ENCODE data around the gene ISCU.
"Not testable (repeated sequence)": the region's sequence is repeated elsewhere in the genome, so short reads cannot be mapped to it uniquely, and the experiment has no call there.

Gene ISCU

DNA sequence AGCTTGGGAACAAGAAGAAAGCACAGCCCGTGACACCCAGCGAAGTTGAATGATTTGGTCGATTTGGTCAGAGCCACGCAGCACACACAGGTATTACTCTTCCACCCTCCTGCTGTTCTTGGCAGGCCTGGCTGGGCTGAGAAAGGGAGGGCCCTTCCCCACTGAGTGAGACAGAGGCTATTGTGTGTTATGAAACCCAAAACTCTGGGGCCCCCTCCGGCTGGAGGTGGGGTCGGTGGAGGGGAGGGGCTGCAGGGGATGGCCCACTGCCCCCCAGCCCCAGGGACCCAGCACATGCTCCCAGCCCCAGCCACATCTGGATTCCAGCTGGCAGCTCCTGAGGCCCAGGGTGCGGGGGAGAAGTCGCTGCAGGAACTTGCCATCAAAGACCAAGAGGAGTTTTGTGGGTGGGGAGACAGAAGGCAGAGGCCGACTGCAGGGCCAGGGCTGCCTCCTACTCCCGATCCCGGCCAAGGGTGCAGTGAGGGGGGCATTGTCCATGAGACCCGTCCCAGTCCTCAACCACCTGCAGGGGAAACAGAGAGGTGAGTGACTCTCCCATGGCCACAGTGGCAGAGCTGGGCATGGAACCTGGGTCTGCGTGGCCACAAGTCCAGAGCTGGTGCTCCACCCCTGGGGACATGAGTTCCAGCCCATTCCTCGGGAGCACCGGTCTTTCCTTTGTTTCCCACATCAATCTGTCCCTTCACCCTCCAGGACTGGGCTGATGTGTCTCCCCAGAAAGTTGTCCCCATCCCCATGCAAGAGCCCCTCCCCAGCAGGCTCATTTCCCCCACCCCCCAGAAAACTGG is 26.8 kb downstream of the ISCU start:
- DNase-seq (ENCODE audit: low read depth) = no peak

DNA sequence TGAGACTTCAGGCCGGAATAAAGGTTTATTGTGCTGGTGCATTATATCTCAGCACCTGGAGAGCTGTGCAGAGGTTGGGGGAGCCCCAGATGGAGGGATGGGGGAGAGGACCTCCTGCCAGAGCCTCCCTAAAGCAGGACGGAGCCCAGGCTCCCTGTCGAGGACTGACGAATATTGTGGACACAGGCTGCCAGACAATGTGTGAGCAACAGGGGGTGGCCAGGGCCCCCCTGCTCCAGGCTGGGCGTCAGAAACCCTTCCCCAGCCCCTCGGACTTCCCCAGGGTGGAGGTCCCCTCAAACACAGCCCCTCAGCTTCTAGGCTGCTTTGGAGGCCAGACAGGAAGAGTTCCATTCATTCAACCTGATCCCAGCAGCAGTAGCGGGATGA is 27.4 kb downstream of the ISCU start:
- DNase-seq (ENCODE audit: low read depth) = no peak

DNA sequence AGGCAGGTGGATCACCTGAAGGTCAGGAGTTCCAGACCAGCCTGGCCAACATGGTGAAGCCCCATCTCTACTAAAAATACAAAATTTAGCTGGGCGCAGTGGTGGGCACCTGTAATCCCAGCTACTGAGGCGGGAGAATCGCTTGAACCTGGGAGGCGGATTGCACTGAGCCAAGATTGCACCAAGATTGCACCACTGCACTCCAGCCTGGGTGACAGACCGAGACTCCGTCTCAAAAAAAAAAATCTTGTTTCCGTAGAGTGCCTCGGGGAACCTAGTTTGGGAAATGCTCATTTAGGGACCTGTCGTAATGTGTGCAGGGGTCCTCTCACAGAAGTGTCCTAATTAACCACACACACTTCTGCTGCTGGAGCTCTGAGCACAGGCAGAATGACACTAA is 28.1 kb downstream of the ISCU start:
- not testable (repeated sequence) for DNase-seq (ENCODE audit: low read depth)

DNA sequence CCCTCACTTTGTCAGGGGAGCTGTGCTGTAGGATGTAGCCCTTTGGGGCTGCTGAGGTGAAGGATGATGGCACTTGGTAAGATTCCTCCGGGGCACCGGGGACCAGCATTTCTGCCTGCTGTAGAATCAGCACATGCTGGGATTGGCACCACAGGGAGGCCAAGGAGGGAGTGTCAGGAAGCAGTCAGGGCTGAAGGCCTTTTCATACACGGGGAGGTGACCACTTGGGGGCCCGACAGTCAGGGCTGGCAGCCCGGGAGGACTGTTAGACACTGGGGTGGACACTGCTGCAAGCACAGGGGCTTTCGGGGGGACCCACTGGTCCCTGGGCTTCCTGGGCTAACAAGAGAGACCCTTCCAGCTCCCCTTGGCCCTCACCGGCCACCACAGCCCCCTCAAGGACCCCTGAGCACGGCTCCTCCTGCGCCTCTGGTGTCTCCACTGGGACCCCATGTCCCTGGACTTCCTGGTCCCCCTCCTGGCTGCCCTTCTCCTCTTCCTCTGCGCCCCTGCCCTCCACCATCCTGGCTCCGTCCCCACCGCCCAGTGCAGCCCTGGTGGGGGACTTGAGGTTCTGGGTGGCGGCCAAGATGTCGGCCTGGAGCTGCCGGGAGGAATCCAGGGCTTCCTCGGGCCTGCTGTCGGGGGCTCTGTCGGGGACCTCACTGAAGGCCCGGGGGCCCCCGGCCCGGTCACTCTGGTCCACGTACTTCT is 29.0 kb downstream of the ISCU start:
- no peak for DNase-seq (ENCODE audit: low read depth)

DNA sequence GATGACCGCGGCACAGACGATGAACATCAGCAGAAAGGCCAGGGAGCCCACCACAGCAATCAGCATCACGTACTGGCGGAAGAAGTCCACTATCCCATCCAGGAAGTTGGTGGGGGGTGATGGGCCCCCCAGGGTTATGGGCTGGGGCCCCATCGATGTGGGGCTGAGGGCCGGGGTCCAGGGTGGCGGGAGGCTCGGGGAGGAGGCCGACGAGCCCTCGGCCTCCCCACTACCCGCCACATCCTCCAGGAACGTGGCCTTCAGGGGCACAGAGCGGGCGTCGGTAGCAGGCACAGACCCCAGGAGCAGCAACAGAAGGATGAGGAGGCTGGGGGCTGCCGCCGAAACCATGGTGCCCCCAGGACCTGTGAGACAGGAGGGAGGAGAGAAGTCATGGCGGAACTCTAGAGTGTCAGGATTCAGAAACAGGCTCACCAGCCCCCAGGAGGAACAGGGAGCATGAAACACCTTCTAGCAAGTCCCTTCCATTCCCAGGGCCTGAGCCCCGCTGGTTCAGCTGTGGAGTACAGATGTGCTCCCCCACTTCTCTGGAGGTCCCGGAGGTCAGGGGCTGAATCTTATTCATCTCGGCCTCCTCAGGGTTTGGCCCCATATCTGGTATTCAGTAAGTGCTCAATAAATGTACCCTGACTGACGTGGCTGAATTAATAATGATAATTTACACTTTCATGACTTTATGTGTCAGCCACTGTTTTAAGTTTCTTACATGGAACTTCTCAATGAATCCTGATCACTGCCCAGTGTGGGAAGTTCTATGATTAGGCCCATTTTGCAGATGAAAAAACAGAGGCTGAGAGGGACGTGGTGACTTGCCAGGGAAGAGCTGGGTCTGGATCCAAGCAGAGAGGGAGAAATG is 29.9 kb downstream of the ISCU start:
- DNase-seq (ENCODE audit: low read depth) = no peak

GRCh38 chr12:108594323-108594903 is 32.0 kb downstream of the ISCU start:
- no peak for DNase-seq (ENCODE audit: low read depth)

- DNase-seq (ENCODE audit: low read depth) = no peak
Observed at GRCh38 chr12:108594960-108595710, 32.7 kb downstream of the ISCU start.

GRCh38 chr12:108595711-108596647 is 33.6 kb downstream of the ISCU start:
- DNase-seq (ENCODE audit: low read depth) = no peak

GRCh38 chr12:108596854-108597558 is 34.6 kb downstream of the ISCU start:
- DNase-seq (ENCODE audit: low read depth) = no peak

DNA sequence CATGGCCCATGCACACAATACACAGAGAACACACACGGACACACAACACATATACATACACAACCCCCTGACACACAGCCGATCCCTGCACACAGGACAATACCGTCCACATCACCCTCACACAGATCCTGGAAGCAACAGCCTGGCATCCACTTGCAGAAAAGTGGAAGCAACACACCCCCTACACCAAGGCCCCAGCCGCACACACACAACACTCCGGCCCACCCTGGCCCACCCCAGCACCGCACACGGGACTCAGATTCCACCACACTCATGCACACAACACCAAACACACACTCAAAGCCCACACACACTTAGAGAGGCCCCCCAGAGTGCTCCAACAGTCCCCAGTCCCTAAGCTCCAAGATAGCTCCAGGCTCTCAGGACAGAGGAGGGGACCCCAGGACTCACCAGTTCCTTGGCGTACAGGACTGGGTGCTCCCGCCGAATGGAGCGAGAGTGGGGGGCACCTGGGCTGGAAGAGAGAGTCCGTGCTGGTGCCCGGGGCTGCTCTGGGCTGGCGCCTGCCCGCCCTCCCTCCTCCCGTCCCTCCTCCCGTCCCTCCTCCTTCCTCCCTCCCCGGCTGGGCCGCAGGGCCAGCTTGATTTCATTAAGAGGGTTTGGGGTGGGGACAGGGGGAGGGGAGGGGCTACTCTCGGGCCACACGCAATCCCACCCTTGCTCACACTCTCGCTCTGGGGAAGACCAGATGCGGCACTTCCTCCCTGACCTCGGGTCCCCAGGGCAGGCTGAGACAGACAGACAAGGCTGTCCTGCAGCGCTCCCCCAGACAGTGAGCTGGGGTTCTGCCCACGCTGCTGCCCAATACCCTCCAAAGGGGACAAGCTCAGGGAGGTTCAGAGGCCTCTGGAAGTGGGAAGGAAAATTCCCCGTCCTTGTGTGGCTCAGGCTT is 35.4 kb downstream of the ISCU start, which contains the start of gene TMEM119:
TMEM119 (minus strand) TSS at position 526 of the 913 bp plus-strand sequence. CDS start 5,701 bp downstream, outside the sequence.
- no peak for DNase-seq (ENCODE audit: low read depth)

GRCh38 chr12:108598553-108599250 is 36.3 kb downstream of the ISCU start:
- no peak for DNase-seq (ENCODE audit: low read depth)

- no peak for DNase-seq (ENCODE audit: low read depth)
Observed at GRCh38 chr12:108599541-108599940, 37.1 kb downstream of the ISCU start.

DNA sequence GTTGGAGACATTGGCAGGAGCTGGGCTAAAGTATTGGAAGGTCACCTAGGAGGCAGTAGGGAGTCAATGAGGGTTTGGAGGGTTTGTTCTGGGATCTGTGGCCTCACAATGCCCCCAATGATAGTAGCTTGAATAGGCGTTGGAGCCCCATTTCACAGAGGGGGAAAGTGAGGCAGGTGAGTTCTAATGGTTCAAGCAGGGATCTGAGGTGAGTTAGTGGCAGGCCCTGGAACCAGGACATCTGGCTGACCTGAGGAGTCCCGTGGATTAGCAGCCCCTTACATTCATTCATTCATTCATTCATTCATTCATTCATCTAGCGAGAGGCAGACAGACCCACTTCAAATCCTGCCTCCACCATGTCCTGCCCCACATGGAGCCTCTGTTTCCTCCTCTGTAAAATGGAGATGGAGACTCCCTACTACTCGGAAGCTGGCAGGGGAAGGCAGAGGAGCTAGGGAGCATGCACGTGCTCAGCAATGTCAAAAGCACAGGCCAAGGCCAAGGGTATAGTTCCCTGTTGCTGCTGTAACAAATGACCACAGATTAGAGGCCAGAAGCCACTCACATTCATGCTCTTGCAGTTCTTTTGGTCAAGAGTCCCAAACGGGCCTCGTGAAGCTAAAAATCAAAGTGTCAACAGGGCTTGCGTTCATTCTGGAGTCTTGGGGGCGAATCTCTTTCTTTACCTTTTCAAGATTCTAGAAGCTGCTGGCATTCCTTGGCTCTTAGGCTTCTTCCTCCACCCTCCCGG is 37.7 kb downstream of the ISCU start:
- no peak for DNase-seq (ENCODE audit: low read depth)

DNA sequence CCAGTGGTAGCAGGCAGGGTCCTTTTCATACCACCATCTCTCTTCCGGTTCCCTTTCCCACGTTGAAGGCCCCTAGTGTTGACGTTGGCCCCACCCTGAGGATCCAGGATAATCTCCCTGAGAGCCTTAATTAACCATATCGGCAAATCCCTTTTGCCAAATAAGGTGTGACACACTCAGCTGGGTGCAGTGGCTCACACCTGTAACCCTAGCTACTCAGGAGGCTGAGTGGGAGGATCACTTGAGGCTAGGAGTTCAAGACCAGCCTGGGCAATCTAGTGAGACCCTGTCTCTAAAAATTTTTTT is 38.3 kb downstream of the ISCU start:
- DNase-seq (ENCODE audit: low read depth) = no peak

- no peak for DNase-seq (ENCODE audit: low read depth)
Observed at GRCh38 chr12:108602209-108602705, 39.9 kb downstream of the ISCU start.

DNA sequence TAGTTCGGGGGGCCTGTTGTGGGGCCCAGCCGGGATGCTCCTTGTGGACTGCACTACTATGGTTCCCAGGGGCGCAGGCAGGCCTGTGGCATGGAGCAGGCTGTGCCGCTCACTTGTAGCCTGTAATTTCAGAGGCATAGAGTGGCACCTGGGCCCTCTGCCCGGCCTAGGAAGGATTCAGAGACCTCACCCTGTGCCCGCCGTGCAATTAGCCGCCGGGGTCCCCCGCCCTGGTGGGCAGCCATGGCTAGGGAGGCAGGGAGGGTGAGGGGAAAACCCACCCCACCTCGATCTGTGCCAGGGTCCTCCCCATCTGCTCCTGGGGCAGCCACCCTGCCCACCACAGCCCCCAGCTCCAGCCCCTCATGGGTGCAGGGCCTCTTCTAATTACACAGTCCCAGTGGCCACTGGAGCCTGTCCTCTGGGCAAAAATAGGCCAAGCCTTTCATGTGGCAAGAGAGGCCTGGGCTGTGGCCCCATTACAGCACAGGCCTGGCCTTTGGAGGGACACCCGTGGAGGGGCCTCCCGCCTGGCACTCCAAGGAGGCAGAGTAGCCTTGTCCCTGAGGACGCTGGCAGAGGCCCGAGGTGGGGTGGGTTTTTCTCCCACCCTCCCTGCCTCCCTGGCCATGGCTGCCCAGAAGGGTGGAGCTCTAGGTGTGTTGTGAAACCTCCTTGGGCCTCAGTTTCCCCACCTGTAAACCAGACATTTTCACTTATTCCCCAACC is 40.7 kb downstream of the ISCU start:
- no peak for DNase-seq (ENCODE audit: low read depth)
